Activated T-cell treated with anti-CD3 and anti-CD28 coated beads, Interleukin-2, amount 50 U/mL, for 4 hours (primary cell): ENCODE data around the gene SIAH1. TPM values are rescaled to one million over a fixed set of nuclear protein-coding genes. Genes with fewer than 3 reads are reported as not detected.
"Not testable (repeated sequence)": the region's sequence is repeated elsewhere in the genome, so short reads cannot be mapped to it uniquely, and the experiment has no call there.

Experiments used
- ATAC-seq, 2 donors: fragments of 200-7000 bp; cut with Tn5 transposase; one replicate each; pipeline ENCODE4 v1.10.0; 2021
- DNase-seq: peaks from one replicate; pipeline ENCODE4 v3.0.0-alpha.2; 2020
- H3K27me3 Mint-ChIP-seq: one replicate; pipeline ENCODE4 v1.8.0; 2021; ENCODE audit warnings: low read depth, mixed read lengths
- H3K36me3 Mint-ChIP-seq: one replicate; pipeline ENCODE4 v1.8.0; 2022; ENCODE audit warnings: mixed read lengths; ENCODE audit not compliant: insufficient read depth
- H3K4me1 Mint-ChIP-seq: one replicate; pipeline ENCODE4 v1.8.0; 2021; ENCODE audit warnings: low read depth, mixed read lengths
- H3K4me3 Mint-ChIP-seq: one replicate; pipeline ENCODE4 v1.8.0; 2021; ENCODE audit warnings: mild to moderate bottlenecking, moderate library complexity, mixed read lengths
- H3K9me3 Mint-ChIP-seq: one replicate; pipeline ENCODE4 v1.8.0; 2021; ENCODE audit warnings: mixed read lengths
- total RNA-seq, 3 donors: library from RNA; stranded (reverse); gene quantifications; one replicate each; pipeline ENCODE4 v1.2.1, GENCODE V29; 2021

The SIAH1 gene, protein sequence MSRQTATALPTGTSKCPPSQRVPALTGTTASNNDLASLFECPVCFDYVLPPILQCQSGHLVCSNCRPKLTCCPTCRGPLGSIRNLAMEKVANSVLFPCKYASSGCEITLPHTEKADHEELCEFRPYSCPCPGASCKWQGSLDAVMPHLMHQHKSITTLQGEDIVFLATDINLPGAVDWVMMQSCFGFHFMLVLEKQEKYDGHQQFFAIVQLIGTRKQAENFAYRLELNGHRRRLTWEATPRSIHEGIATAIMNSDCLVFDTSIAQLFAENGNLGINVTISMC
- 10 to 100 TPM in 2 of 3 donors, 1 to 10 TPM in 1; 10.0 to 12.2 (median 10.4) TPM for total RNA-seq

- peak; percentile 86 for DNase-seq
- Mint-ChIP-seq H3K4me1 (peaks cover 23% of the 10 kb centered on the region), H3K27me3 (no peaks in the 10 kb centered on the region), H3K4me3 (peak within 1 kb of the TSS; percentile 94), H3K36me3 (no peaks in the 10 kb centered on the region), H3K9me3 (no peaks in the 10 kb centered on the region)
- ATAC-seq, result peak; percentile 75 to 84
These were observed at the start of gene SIAH1 for GRCh38 chr16:48385253-48386150. SIAH1 (minus strand) TSS chr16:48385413; CDS start chr16:48362428, 22,985 bp downstream.

- Mint-ChIP-seq H3K4me3 (no peak overlapping the region), H3K4me1 (peaks cover 6% of the 10 kb centered on the region), H3K36me3 (no peaks in the 10 kb centered on the region), H3K9me3 (no peaks in the 10 kb centered on the region), H3K27me3 (no peaks in the 10 kb centered on the region)
- no peak for DNase-seq
- no peak for ATAC-seq
These were observed 49.6 kb upstream of the SIAH1 start for GRCh38 chr16:48434653-48435317.

DNA sequence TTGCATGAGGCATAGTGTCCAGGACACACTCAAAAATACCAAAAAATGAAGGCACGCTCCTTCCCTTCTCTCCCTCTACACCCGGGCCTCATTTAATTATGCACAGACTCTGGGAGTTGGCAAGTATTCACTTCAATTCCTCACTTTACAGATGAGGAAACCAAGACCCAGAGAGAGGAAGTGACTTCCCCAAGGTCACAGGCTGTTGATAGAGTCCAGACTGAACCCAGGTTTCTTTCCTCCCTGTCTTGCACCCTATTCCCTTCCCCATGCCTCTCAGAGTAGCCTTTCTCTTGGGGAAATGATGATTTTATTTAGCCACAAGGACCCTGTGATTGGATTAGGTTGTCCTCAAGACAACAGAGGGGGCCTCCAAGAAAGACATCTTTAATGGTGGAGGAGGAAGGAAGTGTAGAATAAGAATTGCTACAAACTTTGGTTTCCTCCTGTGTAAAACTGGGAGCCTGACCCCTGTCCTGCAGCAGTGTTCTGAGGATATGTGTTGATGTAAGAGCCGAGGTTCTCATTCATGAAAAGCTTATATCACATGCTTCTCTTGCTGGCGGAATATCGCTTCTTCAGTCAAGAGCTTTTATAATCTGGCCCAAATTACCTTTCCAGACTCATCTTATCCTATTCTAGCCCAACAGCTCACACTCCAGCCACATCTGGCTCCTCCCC lies 48.8 kb upstream of the SIAH1 start:
- no peaks in the 10 kb centered on the region for H3K27me3 Mint-ChIP-seq
- H3K36me3 Mint-ChIP-seq, result no peaks in the 10 kb centered on the region
- DNase-seq (no peak), ATAC-seq (no peak)
- no peak overlapping the region for H3K4me3 Mint-ChIP-seq
- H3K4me1 Mint-ChIP-seq, result peaks cover 8% of the 10 kb centered on the region
- H3K9me3 Mint-ChIP-seq, result no peaks in the 10 kb centered on the region

GRCh38 chr16:48433116-48433849 lies 48.1 kb upstream of the SIAH1 start:
- Mint-ChIP-seq H3K9me3 (no peaks in the 10 kb centered on the region), H3K27me3 (no peaks in the 10 kb centered on the region), H3K4me1 (peaks cover 8% of the 10 kb centered on the region), H3K36me3 (no peaks in the 10 kb centered on the region), H3K4me3 (no peak overlapping the region)
- DNase-seq (no peak), ATAC-seq (no peak)

DNA sequence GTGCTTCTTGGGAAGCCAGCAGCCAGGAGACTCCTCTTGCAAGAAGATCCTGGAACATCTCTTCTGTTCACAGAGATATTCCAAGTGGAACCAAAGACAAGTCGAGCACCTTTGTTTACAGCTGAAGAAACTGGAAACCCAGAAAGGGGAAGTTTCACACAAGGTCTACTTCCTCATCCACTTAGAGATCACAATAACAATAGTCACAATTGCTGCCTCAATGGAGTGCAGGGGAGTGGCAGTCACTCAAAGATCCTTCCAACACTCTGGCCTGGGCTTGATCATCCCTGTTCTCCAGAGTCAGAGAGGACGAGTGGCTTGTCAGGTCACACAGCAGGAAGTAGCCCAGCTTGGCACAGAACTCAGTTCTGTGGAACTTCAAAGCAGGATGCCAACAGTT lies 46.9 kb upstream of the SIAH1 start:
- Mint-ChIP-seq H3K4me1 (peaks cover 8% of the 10 kb centered on the region), H3K36me3 (no peaks in the 10 kb centered on the region), H3K9me3 (no peaks in the 10 kb centered on the region), H3K27me3 (no peaks in the 10 kb centered on the region), H3K4me3 (no peak overlapping the region)
- peak in 1 of 2 donors; percentile 18 for ATAC-seq
- DNase-seq, result no peak

GRCh38 chr16:48430890-48431289 lies 45.7 kb upstream of the SIAH1 start:
- no peaks in the 10 kb centered on the region for H3K36me3 Mint-ChIP-seq
- ATAC-seq (no peak), DNase-seq (no peak)
- H3K27me3 Mint-ChIP-seq, result no peaks in the 10 kb centered on the region
- peaks cover 10% of the 10 kb centered on the region for H3K4me1 Mint-ChIP-seq
- no peaks in the 10 kb centered on the region for H3K9me3 Mint-ChIP-seq
- H3K4me3 Mint-ChIP-seq, result no peak overlapping the region

- no peaks in the 10 kb centered on the region for H3K27me3 Mint-ChIP-seq
- DNase-seq (no peak), ATAC-seq (no peak)
- no peaks in the 10 kb centered on the region for H3K36me3 Mint-ChIP-seq
- H3K4me1 Mint-ChIP-seq, result peaks cover 4% of the 10 kb centered on the region
- no peak overlapping the region for H3K4me3 Mint-ChIP-seq
- no peaks in the 10 kb centered on the region for H3K9me3 Mint-ChIP-seq
These were observed 41.3 kb upstream of the SIAH1 start for GRCh38 chr16:48426244-48427141.

DNA sequence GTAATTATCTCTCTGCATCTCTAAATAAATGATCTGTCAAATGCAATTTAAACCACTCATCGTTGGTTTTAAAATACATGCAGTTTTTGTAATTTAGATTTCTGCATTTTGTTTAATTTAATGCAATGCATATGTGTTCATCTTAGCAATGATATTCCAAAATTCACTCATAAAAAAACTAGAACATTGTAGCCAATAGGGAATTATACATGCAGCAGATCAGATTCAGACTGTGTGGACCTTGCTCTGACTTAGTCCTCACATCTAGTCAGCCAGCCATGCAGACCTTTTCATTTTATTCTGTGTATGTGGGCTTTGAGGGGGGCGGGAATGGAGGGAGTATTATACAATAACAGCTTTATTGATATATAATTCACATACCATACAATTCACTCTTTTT lies 37.3 kb upstream of the SIAH1 start:
- H3K4me3 Mint-ChIP-seq, result no peak overlapping the region
- H3K4me1 Mint-ChIP-seq, result peaks cover 2% of the 10 kb centered on the region
- H3K9me3 Mint-ChIP-seq, result no peaks in the 10 kb centered on the region
- DNase-seq (no peak), ATAC-seq (no peak)
- H3K36me3 Mint-ChIP-seq, result no peaks in the 10 kb centered on the region
- H3K27me3 Mint-ChIP-seq, result no peaks in the 10 kb centered on the region

DNA sequence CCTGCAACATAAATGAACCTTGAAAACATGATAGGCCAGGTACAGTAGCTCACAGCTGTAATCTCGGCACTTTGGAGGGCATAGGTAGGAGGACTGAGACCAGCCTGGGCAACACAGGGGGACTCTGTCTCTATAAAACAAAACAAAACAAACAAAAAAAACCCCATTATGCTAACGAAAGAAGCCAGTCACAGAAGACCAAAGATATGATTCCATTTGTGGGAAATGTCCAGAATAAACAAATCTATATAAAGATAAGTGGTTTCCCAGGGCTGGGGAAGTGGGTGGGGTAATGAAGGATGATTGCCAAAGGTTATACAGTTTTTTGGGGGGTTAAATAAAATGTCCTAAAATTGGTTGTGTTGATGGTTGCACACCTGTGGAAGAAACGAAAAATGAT lies 36.5 kb upstream of the SIAH1 start:
- Mint-ChIP-seq H3K27me3 (no peaks in the 10 kb centered on the region), H3K4me3 (no peak overlapping the region), H3K4me1 (peaks cover 2% of the 10 kb centered on the region), H3K36me3 (no peaks in the 10 kb centered on the region), H3K9me3 (no peaks in the 10 kb centered on the region)
- ATAC-seq (no peak), DNase-seq (no peak)

DNA sequence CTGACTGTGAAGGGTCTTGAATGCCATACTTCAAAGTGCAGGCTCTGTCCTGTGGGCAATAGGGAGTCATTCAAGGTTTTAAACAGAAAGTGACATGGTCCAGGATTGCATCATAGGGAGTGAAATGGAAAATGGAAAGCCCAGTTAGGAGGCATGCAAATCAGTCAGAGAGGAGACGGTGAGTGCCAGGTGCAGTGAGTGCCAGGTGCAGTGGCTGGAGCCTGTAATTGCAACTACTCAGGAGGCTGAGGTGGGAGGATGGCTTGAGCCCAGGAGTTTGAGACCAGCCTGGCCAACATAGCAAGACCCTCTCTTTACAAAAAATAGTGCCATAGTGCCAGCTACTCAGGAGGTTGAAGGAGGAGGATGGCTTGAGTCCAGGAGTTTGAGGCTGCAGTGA lies 35.2 kb upstream of the SIAH1 start:
- Mint-ChIP-seq H3K4me3 (no peak overlapping the region), H3K4me1 (no peaks in the 10 kb centered on the region), H3K36me3 (no peaks in the 10 kb centered on the region), H3K27me3 (no peaks in the 10 kb centered on the region), H3K9me3 (no peaks in the 10 kb centered on the region)
- no peak for ATAC-seq
- no peak for DNase-seq

DNA sequence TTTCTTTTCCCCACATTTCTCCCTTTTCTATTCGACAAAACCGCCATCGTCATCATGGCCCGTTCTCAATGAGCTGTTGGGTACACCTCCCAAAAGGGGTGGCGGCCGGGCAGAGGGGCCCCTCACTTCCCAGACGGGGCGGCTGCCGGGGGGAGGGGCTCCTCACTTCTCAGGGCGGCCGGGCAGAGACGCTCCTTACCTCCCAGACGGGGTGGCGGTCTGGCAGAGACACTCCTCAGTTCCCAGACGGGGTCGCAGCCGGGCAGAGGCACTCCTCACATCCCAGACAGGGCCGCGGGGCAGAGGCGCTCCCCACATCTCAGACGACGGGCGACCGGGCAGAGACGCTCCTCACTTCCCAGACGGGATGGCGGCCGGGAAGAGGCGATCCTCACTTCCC lies 31.4 kb upstream of the SIAH1 start:
- DNase-seq, H3K36me3 Mint-ChIP-seq, H3K4me3 Mint-ChIP-seq, H3K9me3 Mint-ChIP-seq, ATAC-seq, H3K4me1 Mint-ChIP-seq, H3K27me3 Mint-ChIP-seq: not testable (repeated sequence)

DNA sequence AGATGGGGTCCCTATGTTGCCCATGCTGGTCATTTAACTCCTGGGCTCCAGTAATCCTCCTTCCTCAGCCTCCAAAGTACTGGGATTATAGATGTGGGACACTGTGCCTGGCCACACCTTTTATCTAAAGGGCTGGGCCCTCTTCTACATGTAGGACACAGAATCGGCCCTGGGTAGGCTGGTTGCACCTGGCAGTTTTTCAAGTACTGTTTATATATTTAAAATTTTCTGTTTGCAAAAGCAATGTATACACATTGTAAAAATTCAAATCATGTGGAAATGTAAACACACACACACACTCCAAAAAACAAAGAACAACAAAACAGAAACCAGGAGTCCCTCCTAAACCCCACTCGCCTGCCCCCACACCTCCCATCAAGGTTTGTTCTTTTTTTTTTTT lies 28.1 kb upstream of the SIAH1 start:
- Mint-ChIP-seq H3K4me3 (no peak overlapping the region), H3K4me1 (peaks cover 6% of the 10 kb centered on the region), H3K27me3 (peaks cover 3% of the 10 kb centered on the region), H3K36me3 (no peaks in the 10 kb centered on the region), H3K9me3 (no peaks in the 10 kb centered on the region)
- DNase-seq, result no peak
- no peak for ATAC-seq
